ENCODE measurements around the gene KIFC3. TPM values are rescaled to one million over a fixed set of nuclear protein-coding genes. Genes with fewer than 3 reads are reported as not detected.

KIFC3 gene
- total and polyA plus RNA-seq, 2 of the 13 experiments (the other 11 are each of a cell fraction or from before 2014, with no cell fraction given) = 42.1 to 45.3 TPM

GRCh38 chr16:57810197-57811031 lies 8.1 kb upstream of the KIFC3 start (continued):
- TF ChIP-seq THAP7 (CRISPR knock-in tag; IDR thresholded peaks at IDR 0.05) (peak; percentile 3; the same call in 1 of the 2 replicates), CBX2 (IDR thresholded peaks at IDR 0.05; ENCODE audit: low read depth, low read length) (no peak), CBX2 (CRISPR knock-in tag; IDR thresholded peaks at IDR 0.05; ENCODE audit: low read depth) (0 out of 2 replicates have a peak, but pooled peaks have one; percentile 61), CSRNP2 (CRISPR knock-in tag; conservative IDR thresholded peaks at IDR 0.05; ENCODE audit: low read depth) (no peak), POLR2G (IDR thresholded peaks at IDR 0.05; ENCODE audit: low read depth, low read length) (peak; percentile 83), CHD2 (IDR thresholded peaks at IDR 0.05; ENCODE audit: low read depth, low read length) (no peak), CCAR2 (optimal IDR thresholded peaks at IDR 0.05; ENCODE audit: low read depth, low read length) (no peak), ZNF282 (IDR thresholded peaks at IDR 0.05; ENCODE audit: partially characterized antibody) (no peak), UBTF (CRISPR knock-in tag; IDR thresholded peaks at IDR 0.05) (peak; percentile 75), ZNF253 (CRISPR knock-in tag; IDR thresholded peaks at IDR 0.05; ENCODE audit: borderline replicate concordance) (0 out of 2 replicates have a peak, but pooled peaks have one; percentile 27), HIC2 (CRISPR knock-in tag; IDR thresholded peaks at IDR 0.05; ENCODE audit: low read depth) (peak; percentile 57), HOXA3 (CRISPR knock-in tag; IDR thresholded peaks at IDR 0.05) (peak; percentile 74; the same call in 1 of the 2 replicates), SMAD9 (CRISPR knock-in tag; IDR thresholded peaks at IDR 0.05) (no peak), ZNF891 (CRISPR knock-in tag; IDR thresholded peaks at IDR 0.05) (no peak; the same call in none of the 2 replicates), ZNF260 (CRISPR knock-in tag; IDR thresholded peaks at IDR 0.05; ENCODE audit: borderline replicate concordance, low read depth) (no peak), MTA3 (CRISPR knock-in tag; IDR thresholded peaks at IDR 0.05) (no peak), ZNF30 (CRISPR knock-in tag; IDR thresholded peaks at IDR 0.05) (no peak), ZBTB8A (CRISPR knock-in tag; IDR thresholded peaks at IDR 0.05; ENCODE audit: borderline replicate concordance, low read depth) (no peak), MTA1 (CRISPR knock-in tag; IDR thresholded peaks at IDR 0.05; ENCODE audit: borderline replicate concordance) (peak; percentile 82; the same call in 1 of the 2 replicates), TCF7 (IDR thresholded peaks at IDR 0.05; ENCODE audit: low read depth) (no peak), ZNF24 (IDR thresholded peaks at IDR 0.05) (no peak), PHF21A (CRISPR knock-in tag; IDR thresholded peaks at IDR 0.05) (no peak; the same call in 1 of the 2 replicates), NCOA2 (CRISPR knock-in tag; IDR thresholded peaks at IDR 0.05) (peak; percentile 62; the same call in 1 of the 2 replicates)

Measured in HepG2 (cell line).